ENCODE results near the gene DUS4L.

DNA sequence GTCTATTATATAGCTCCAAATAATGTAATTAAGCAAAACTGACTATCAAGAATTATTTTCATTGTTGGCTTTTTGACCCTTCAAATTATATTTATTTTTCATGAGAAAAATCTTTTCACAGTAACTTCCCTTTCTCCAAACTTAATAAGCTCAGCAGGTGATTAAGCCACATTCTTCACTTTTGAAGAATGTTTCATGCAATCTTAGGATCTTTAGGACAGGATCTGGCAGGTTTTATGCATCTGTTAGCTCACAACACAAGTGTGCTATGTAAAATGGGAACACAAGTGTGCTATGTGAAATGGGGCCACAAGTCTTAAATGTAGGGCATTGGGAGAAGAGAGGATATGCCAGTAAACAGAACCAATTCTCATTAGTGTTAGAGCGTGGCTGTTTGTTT, 42.5 kb downstream of the DUS4L start:
- TF ChIP-seq, protein P1, sequence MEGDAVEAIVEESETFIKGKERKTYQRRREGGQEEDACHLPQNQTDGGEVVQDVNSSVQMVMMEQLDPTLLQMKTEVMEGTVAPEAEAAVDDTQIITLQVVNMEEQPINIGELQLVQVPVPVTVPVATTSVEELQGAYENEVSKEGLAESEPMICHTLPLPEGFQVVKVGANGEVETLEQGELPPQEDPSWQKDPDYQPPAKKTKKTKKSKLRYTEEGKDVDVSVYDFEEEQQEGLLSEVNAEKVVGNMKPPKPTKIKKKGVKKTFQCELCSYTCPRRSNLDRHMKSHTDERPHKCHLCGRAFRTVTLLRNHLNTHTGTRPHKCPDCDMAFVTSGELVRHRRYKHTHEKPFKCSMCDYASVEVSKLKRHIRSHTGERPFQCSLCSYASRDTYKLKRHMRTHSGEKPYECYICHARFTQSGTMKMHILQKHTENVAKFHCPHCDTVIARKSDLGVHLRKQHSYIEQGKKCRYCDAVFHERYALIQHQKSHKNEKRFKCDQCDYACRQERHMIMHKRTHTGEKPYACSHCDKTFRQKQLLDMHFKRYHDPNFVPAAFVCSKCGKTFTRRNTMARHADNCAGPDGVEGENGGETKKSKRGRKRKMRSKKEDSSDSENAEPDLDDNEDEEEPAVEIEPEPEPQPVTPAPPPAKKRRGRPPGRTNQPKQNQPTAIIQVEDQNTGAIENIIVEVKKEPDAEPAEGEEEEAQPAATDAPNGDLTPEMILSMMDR (conservative IDR thresholded peaks at IDR 0.05; ENCODE audit: low read depth, low read length), result no peak
- no peak for TF ChIP-seq EZH2 (IDR thresholded peaks at IDR 0.05; ENCODE audit: low read length, unreplicated experiment)
